Activated CD4-positive, alpha-beta T cell treated with anti-CD3 and anti-CD28 coated beads, Interleukin-2, amount 50 U/mL, for 24 hours (primary cell): ENCODE data around the gene SPPL2C.

Experiments used
- DNase-seq, 2 donors: peaks; one replicate each; pipeline ENCODE4 v3.0.0-alpha.2; 2020; ENCODE audit warnings: low read depth in 1 of 2, low spot score in 1 of 2

SPPL2C gene

GRCh38 chr17:45828171-45828570 is 16.5 kb upstream of the SPPL2C start:
- DNase-seq: no peak

GRCh38 chr17:45828582-45829133 is 16.0 kb upstream of the SPPL2C start:
- no peak for DNase-seq

- no peak for DNase-seq
Observed at GRCh38 chr17:45833920-45834319, 10.8 kb upstream of the SPPL2C start.

GRCh38 chr17:45834471-45835396 is 9.9 kb upstream of the SPPL2C start:
- no peak for DNase-seq

- no peak for DNase-seq
Observed at GRCh38 chr17:45835481-45835880, 9.2 kb upstream of the SPPL2C start.

GRCh38 chr17:45836047-45837044 is 8.3 kb upstream of the SPPL2C start:
- no peak for DNase-seq

- DNase-seq: no peak
Observed at GRCh38 chr17:45837187-45837586, 7.5 kb upstream of the SPPL2C start.

- DNase-seq: no peak
Observed at GRCh38 chr17:45837603-45838002, 7.1 kb upstream of the SPPL2C start.

- DNase-seq: no peak
Observed at GRCh38 chr17:45838751-45839295, 5.9 kb upstream of the SPPL2C start.

GRCh38 chr17:45839442-45839841 is 5.2 kb upstream of the SPPL2C start:
- DNase-seq: no peak

- no peak for DNase-seq
Observed at GRCh38 chr17:45841186-45841585, 3.5 kb upstream of the SPPL2C start.

- DNase-seq: no peak
Observed at GRCh38 chr17:45841883-45842525, 2.7 kb upstream of the SPPL2C start.

GRCh38 chr17:45843722-45844121 is 959 bp upstream of the SPPL2C start:
- DNase-seq: no peak

- no peak for DNase-seq
Observed at GRCh38 chr17:45845376-45846185, 900 bp downstream of the SPPL2C start.

- DNase-seq: no peak
Observed at GRCh38 chr17:45846223-45846622, 1.5 kb downstream of the SPPL2C start.

GRCh38 chr17:45846646-45847045 is 2.0 kb downstream of the SPPL2C start:
- no peak for DNase-seq

GRCh38 chr17:45847101-45847500 is 2.4 kb downstream of the SPPL2C start:
- DNase-seq: no peak

GRCh38 chr17:45847747-45848146 is 3.1 kb downstream of the SPPL2C start:
- no peak for DNase-seq

- no peak for DNase-seq
Observed at GRCh38 chr17:45848405-45848804, 3.7 kb downstream of the SPPL2C start.
